Caki2 (cell line): ENCODE data around the gene TFDP1. TPM values are rescaled to one million over a fixed set of nuclear protein-coding genes. Genes with fewer than 3 reads are reported as not detected.

ENCODE experiments used
- DNase-seq: peaks from one replicate; pipeline ENCODE4 v3.0.0-alpha.2; 2015; ENCODE audit warnings: low read depth
- in situ Hi-C: cut with HindIII; loops from 2 replicates; pipeline ENCODE4 v1.10.0; 2016; ENCODE audit warnings: low sequenced_read_pairs, low pct_unique_long_range_greater_than_20kb, mixed read lengths
- total RNA-seq: library from RNA; depleted of rRNA; stranded (reverse); fragments of >200 nt; shearing (Covaris generic); gene quantifications from 2 replicates; pipeline ENCODE4 v1.2.3, GENCODE V29; 2014; ENCODE audit warnings: low replicate concordance; rRNA removed

Gene TFDP1, protein sequence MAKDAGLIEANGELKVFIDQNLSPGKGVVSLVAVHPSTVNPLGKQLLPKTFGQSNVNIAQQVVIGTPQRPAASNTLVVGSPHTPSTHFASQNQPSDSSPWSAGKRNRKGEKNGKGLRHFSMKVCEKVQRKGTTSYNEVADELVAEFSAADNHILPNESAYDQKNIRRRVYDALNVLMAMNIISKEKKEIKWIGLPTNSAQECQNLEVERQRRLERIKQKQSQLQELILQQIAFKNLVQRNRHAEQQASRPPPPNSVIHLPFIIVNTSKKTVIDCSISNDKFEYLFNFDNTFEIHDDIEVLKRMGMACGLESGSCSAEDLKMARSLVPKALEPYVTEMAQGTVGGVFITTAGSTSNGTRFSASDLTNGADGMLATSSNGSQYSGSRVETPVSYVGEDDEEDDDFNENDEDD
- total RNA-seq: 16.8 and 20.8 TPM in 2 replicates

DNA sequence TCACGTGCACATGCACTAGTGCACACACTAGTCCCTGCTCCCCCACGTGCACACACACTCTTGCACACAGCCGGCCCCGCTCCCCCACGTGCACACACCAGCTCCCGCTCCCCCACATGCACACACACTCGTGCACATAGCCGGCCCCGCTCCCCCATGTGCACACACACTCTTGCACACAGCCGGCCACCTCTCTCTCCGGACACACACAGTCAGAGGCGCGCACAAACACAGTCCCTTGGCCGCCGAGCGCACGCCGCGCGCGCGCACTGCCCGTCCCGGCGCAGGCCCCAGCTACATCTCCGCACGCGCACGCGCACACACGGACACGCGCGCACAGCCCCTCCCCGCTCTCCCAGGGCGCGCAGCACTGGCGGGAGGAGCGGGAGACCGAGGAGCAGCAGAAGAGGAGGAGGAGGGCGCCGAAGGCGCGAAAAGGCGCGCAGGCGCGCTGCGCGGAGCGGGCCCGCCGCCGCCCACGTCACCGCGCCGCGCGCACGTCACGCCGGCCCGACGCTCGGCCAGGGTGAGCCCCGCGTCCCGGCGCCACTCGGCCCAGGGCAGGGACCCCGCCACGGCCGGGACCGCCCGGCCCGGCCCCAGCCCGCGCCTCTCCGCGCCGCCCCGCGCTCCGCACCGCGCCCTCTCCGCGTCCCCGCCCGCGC lies at the start of gene TFDP1:
TSS of gene TFDP1 (plus strand) at position 549 of the 665 bp plus-strand sequence. CDS start 1,085 bp downstream, outside the sequence.
- in situ Hi-C loops: no loop called here
- peak; percentile 93 for DNase-seq

DNA sequence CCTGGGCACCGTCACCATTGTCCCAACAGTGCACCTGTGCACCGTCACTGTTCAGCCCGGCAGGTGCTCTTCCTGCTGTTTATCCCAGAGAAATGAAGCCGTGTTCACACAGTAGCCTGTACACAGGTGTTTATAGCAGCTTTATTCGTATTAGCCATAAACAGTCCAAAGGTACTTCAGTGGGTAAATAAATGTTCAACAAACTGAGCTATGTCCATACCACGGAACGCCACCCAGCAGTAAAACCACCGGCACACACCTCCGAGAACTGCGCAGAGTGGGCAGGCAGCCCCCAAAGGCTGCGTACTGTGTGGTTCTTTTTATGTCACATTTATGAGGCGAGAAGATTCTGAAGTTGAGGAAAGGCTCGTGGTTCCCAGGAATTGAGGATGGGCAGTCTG lies 49.2 kb upstream of the TFDP1 start:
- no peak for DNase-seq
- in situ Hi-C loops: no loop called here

DNA sequence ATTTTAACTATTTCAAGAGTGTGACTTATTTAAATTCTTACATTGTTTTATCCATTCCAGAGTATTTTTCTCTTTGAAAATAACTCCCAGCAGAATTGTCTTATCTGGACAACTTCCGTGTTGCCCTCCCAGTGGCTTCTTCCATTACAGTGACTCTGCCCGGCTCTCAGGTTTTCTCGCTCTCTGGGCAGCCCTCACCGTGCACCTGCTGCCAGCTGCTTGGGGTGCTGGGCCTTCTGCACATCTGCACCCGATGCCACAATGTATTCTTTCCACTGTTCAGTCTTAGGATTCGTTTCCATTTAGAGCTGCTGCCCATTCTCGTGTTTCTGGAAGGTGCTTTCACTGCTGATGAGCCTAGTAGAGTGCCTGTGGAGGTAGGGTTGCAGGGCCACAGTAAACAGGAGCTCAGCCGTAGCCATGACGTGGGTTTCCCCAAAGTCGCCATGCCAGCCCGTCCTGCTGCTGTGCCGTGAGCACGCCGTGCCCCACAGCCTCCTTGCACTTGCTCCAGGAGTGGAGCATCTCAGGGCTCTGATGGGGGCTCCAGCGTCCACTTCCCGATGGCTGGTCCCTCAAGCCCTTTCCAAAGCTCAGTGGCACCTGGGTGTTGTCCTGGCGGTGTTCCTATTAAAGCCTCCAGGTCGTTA lies 48.0 kb upstream of the TFDP1 start:
- DNase-seq: no peak
- in situ Hi-C loops: no loop called here

DNA sequence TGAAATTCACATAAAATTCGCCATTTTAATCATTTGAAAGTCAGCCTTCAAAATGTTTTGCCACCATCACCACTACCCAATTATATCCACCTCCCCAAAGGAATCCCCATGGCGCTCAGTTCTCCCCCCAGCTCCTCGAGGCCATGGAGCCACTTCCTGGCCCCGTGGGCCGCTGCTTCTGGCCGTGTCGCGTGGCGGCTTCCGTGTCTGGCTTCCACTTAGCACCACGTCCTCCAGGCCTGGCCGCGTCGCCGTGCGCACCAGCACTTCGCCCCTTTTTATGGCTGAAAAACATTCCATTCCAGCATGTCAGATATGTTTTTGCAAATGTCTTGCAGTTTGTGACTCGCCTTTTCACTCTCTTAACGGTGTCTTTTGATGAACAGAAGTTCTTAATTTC lies 47.3 kb upstream of the TFDP1 start:
- in situ Hi-C loops: no loop called here
- no peak for DNase-seq

DNA sequence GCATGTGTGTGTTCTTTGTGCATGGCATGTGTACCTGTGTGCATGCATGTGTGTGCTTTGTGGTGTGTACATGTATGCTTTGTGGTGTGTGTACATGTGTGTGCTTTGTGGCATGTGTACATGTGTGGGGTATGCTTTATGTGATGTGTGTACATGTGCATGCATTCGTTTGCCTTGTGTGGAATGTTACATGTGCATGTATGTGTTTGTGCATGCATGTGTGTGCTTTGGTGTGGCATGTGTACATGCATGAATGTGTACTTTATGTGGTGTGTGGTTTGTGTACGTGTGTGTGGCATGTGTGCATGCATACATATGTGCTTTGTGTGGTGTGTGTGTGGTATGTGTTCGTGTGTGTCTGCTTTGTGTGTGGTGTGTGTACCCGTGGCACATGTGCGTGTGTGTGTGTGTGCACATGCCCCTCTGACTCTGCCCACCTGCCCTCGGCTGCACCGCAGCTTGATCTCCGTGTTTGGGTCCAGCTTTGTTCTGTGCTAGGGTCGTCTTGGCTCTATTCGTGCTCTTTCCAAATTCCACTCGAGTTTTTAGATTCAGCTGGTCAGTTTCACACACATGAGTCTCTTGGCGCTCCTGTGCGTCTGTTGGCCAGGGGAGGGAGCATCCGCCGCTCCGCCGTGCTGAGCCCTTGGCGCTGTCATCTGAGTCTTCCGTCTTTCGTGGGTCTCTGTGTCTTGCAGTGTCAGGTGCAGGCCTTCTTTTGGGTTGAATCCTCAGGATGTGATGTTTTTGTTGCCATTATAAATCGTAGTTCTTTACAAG lies 46.5 kb upstream of the TFDP1 start:
- DNase-seq: no peak
- in situ Hi-C loops: no loop called here

DNA sequence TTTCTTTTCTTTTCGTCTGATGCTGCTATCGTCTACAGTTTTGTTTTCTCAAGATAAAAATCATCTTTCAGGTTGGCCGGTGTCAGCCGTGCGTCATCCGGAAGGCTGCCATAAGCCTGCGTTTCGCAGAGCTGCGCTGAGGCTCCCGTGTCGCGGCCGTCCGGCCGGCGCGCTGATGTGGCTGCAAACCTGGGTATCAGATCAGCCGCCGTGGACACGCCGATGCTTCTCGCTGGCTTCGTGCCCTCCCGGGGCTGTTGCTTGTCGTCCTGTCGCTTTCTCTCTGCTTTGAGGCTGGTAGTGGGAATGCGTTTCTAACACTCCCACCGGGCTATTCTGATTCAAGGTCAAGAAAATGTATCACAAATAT lies 45.9 kb upstream of the TFDP1 start:
- no peak for DNase-seq
- in situ Hi-C loops: no loop called here

DNA sequence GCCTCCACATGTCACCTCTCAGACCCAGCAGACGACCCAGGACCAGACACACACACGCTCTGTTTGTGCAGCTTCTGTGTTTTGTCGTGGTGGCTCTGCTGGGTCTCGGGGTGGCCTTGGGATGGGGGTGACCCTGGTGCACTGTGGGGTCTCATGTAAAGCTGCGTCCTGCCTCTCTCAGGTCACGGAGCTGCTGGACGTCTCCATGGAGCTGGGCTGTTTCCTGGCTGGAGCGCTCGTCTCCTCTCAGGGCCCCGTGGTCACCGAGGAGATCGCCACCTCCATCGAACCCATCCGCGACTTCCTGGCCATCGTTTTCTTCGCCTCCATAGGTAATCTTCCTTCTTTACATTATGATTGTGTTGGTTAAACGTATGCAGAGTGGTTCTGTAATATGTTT lies 45.4 kb upstream of the TFDP1 start:
- no peak for DNase-seq
- in situ Hi-C loops: no loop called here

DNA sequence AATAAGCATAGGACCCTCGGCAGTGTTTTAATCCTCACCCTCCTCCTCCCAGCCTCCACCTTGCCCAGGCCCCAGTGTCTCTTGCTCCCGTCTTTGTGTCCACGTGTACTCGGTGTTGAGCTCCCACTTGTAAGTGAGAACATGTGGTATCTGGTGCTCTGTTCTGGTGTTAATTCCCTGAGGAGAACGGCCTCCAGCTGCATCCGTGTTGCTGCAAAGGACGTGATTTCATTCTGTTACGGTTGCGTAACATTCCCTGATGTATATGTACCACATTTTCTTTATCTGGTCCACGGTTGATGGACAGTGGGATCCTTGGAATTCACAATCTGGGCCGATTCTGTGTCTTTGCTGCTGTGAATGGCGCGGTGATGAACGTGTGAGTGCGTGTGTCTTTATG lies 44.7 kb upstream of the TFDP1 start:
- DNase-seq: no peak
- in situ Hi-C loops: no loop called here

DNA sequence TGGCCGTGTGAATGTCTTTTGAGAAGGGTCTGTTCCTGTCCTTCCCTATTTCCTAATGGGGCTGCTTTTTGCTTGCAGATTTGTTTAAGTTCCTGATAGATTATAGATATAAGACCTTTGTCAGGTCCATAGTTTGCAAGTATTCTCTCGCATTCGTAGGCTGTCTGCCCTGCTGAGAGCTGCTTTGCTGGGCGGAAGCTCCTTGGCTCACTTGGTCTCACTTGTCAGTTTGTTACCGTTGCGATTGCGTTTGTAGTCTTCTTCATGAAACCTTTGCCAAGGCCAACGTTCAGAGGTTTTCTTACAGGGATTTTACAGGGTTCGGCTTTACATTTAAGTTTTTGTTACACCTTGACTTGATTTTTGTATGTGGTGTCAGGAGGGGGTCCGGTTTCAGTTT lies 44.0 kb upstream of the TFDP1 start:
- in situ Hi-C loops: no loop called here

DNA sequence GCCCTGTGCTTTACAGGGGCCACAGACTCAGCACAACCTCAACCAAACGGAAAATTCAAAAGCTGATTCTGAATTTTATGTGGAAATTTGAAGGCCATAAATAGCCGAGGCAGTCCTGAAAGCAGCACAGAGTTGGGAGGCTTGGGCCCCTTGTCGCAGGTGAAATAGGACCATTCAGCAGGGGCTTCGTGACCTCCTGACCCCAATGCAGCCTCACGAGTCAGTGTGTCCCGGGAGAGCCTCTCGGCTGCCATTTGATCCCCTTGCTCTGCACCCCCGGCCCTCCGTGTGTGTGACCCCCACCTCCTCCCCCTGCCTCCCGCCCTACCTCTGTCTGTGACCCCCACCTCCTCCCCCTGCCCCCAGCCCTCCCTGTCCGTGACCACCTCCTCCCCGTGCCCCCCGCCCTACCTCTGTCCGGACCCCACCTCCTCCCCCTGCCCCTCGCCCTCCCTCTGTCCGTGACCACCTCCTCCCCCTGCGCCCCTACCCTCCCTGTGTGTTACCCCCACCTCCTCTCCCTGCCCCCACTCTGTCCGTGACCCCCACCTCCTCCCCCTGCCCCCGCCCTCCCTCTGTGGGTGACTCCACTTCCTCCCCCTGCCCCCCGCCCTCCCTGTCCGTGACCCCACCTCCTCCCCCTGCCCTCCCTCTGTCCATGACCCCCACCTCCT lies 41.7 kb upstream of the TFDP1 start:
- DNase-seq: no peak
- in situ Hi-C loops: no loop called here

More for the DNA sequence above, 44.0 kb upstream of the TFDP1 start:
- DNase-seq: no peak

DNA sequence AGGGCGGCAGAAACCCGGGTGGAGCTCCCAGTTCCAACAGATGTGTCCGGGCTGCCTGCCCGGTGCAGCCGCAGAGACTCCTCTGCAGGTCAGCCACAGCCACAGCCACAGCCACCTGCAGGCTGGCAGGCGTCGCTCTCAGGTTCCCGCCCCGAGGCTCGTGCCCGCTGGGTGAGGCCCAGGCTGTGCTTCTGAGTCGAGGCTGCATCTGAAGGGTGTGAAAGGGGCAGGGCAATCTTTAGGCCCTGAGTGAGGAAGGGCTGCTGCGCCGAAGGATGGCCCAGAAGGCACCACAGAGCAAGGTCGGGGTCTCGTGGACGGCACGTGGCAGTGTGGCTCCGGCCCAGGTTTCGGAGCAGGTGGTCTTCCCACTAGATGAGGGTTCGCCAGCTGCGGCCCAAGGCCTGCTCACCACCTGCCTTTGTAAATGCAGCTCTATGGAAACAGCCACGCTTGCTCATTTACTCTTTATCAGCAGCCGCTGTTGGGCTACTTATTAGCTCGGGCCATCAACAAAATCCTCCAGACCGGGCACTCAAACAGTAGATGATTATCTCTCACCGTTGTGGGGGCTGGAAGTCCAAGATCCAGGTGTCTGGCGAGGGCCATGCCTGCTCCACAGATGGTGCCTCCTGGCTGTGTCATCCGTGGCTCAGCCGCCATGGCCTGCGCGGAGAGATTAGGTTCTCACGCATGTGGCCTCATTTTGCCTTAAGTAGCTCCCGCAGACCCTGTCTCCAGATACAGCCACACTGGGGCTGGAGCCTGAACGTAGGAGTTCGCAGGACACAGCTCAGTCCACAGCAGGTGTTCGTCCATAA lies 40.3 kb upstream of the TFDP1 start:
- in situ Hi-C loops: no loop called here
- DNase-seq: no peak

DNA sequence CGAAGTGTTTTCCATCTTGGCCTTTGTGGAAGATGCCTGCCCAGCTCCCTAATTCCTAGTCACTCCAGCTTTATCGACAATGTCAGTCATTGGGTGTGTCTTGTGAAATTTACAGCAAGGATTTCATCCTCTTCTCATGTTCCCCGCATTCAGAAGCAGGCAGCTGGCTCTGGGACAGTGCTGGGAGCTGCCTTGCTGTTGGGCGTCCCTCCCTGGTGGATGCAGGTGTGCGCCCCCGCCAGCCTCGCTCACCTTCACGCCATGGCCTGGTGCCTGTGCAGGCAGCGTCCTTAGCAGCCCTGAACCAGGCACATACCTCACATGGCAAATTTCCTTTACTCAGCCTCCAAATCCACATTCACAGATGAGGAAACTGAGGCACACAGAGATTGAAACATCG lies 39.7 kb upstream of the TFDP1 start:
- no peak for DNase-seq
- in situ Hi-C loops: no loop called here

DNA sequence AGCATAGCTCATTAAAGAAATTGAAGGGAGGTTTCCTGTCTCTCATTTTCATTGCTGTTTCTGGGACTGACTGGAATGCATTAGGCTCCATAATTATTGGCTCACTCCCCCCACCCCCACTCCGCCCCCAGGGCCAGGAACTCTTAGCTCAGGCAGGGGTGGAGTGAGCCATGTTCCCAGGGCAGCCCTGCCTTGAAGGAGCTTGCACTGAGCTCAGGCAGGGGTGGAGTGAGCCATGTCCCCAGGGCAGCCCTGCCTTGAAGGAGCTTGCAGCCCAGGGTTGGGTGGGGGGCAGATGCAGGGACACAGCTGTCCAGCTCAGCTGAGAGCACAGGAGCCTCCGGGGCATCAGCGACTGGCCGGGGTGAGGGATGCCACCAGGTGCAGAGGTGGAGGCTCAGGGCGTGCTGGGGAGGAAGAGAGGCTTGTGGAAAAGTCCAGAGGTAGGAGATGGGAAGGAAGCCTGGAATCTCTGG lies 39.1 kb upstream of the TFDP1 start:
- in situ Hi-C loops: no loop called here
- no peak for DNase-seq

DNA sequence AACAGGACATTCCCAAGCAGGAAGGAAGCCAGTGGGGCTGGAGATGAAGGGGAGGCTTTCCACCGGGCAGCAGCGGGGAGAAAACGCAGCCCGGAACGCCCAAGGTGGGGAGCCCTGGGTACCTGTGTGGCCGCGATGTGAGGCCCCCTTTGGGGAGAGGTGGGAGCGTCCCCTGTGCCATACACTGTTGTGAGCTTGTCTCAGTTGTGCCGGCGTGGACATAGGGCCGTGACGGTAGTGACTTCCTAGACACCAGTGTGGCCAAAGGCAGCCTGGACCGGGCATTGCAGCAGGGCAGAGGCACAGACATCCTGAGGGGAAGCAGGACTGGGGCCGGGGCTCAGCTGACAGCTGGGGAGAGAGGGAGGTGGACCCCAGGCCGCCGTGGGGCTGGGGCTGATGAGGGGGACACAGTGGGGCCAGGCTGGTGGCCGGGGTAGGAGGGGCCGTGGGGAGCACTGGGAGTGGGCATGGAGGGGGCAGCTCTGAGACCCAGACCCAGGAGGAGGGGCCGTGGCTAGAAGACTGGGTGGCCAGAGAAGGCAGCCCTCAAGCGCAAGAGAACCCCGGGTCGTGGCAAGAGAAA lies 38.5 kb upstream of the TFDP1 start:
- DNase-seq: no peak
- in situ Hi-C loops: no loop called here

DNA sequence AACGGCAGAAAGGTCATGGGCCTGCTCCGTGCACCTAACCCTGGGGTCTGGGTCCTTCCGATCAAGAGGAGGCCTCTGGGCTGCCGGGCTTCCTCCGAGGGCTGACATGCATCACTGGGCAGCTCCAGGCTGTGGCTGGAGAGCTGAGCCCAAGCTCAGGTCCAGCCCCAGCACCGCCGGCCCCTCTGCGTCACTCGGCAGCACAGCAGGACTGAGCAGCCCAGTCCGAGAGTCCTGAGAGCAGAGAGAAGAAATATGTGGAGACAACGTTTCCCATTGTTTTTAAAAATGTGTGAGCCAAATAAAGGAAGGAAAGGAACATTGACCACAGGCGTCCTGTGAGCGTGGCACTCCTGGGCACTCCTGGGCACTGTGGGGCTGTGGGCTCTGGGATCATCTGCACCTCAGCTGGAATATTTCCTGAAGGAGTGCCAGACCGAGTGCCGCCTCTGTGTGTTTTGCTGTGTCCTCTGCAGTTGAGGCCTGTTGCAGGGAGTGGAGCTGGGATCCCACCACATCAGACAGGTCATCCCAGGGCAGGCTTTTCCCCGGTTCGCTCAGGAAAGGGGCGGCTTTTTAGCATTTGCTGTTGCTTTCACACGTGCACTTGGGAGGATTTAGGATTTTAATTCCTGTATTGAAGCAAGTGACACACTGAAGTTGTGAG lies 37.8 kb upstream of the TFDP1 start:
- no peak for DNase-seq
- in situ Hi-C loops: no loop called here

DNA sequence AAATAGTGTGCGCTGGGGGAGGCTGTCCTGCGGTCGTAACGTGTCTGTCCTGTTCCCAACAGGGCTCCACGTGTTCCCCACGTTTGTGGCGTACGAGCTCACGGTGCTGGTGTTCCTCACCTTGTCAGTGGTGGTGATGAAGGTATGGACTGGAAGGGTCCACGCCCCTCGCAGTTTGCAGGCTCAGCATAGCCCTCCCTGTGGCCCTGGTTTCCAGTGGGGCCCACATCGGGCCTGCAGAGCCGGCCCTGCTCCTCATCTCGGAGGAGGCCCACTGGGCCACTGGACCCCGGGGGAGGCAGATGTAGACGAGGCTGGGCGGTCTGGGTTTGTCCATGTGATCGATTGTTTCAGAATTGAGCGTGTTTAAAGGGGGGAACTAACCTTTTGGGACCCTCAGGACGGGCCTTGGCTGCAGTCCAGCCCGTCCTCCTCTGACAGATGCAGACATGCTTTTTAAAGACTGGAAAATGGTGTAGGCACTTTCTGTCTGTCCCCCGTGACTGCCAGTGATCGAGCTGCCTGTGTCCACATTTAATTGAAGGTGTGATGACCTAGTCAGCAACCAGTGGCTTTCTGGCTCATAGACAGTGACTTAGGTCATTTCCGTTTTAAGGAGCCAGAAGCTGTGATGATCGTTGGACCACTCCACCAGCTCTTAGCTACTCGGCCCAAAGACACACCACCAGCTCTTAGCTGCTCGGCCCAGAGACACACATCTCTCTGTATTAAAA lies 37.1 kb upstream of the TFDP1 start:
- in situ Hi-C loops: no loop called here
- no peak for DNase-seq
